ENCODE measurements around the gene TTN. TPM values are rescaled to one million over a fixed set of nuclear protein-coding genes. Genes with fewer than 3 reads are reported as not detected.

Gene TTN
- total and polyA plus RNA-seq, 2 of the 4 experiments (the other 2 are of a cell fraction): 0.02 to 0.18 TPM

GRCh38 chr2:178704876-178705275 is 102.3 kb downstream of the TTN start:
- H3K4me1 ChIP-seq (ENCODE audit: control insufficient read depth, insufficient read depth, low read length): no peaks in the 10 kb centered on the region
- H3K79me1 ChIP-seq (ENCODE audit: low read depth in 1 of 2, low read length in 2 of 2): no peaks in the 10 kb centered on the region
- no peak overlapping the region for H3K9ac ChIP-seq (ENCODE audit: low read depth, low read length)
- no TSS peak for BruUV-seq (replicated peaks)
- in situ Hi-C loops (cut with MboI; ENCODE audit: low sequenced_read_pairs) (no loop called here), intact Hi-C loops (cut with micrococcal nuclease) (no loop called here), dilution Hi-C loops (cut with HindIII; ENCODE audit: low sequenced_read_pairs, unreplicated experiment) (no loop called here)
- H4K5ac ChIP-seq (ENCODE audit: low read depth, low read length): no peak overlapping the region
- no peak overlapping the region for H2AK9ac ChIP-seq (replicated peaks; ENCODE audit: low read depth, low read length, poor library complexity)
- no peak for ATAC-seq (ENCODE audit: low read depth)
- no peak overlapping the region for H3K14ac ChIP-seq (replicated peaks; ENCODE audit: low read depth, low read length)
- no peak overlapping the region for H3K4ac ChIP-seq (ENCODE audit: low read depth, low read length)
- no peak overlapping the region for H2BK120ac ChIP-seq (ENCODE audit: low read depth, low read length)
- POLR2A ChIA-PET (ENCODE audit: unreplicated experiment): no interaction called here
- WGBS, 2 experiments (ENCODE audit: extremely low coverage in 2 of 2, insufficient read length in 1 of 2): 80% methylated on average over 1 of the region's 5 CpGs; no CpG with 5 or more reads in 1 of the 2 experiments
- TF ChIP-seq FOS (IDR thresholded peaks at IDR 0.05; ENCODE audit: low read depth, low read length): no peak
- no peak for TF ChIP-seq BHLHE40 (IDR thresholded peaks at IDR 0.05; ENCODE audit: low read depth, low read length)
- TF ChIP-seq USF2 (IDR thresholded peaks at IDR 0.05; ENCODE audit: low read depth, low read length): no peak
- no peak for TF ChIP-seq NFE2L2 (IDR thresholded peaks at IDR 0.05; ENCODE audit: low read depth, low read length)
- TF ChIP-seq RFX5 (IDR thresholded peaks at IDR 0.05; ENCODE audit: low read depth, low read length): no peak
- TF ChIP-seq ELK1 (IDR thresholded peaks at IDR 0.05; ENCODE audit: borderline replicate concordance, low read depth, low read length): no peak
- no peak for TF ChIP-seq SMC3 (IDR thresholded peaks at IDR 0.05; ENCODE audit: low read depth, low read length)
- no peak for TF ChIP-seq CEBPB (IDR thresholded peaks at IDR 0.05; ENCODE audit: low read depth, low read length)
- TF ChIP-seq MAFK (IDR thresholded peaks at IDR 0.05; ENCODE audit: low read depth, low read length): no peak
- no peak for TF ChIP-seq RCOR1 (IDR thresholded peaks at IDR 0.05; ENCODE audit: insufficient replicate concordance, low read length)
- no peak for TF ChIP-seq MXI1 (IDR thresholded peaks at IDR 0.05; ENCODE audit: borderline replicate concordance, low read depth, low read length)
- no peak for TF ChIP-seq RAD21 (IDR thresholded peaks at IDR 0.05; ENCODE audit: low read length)
- no peak for TF ChIP-seq MAZ (IDR thresholded peaks at IDR 0.05; ENCODE audit: borderline replicate concordance, low read depth, low read length)
- TF ChIP-seq CTCF (conservative IDR thresholded peaks at IDR 0.05; ENCODE audit: low read depth, low read length): no peak
- TF ChIP-seq CHD1 (IDR thresholded peaks at IDR 0.05; ENCODE audit: low read depth, low read length): no peak
- TF ChIP-seq POLR2A (IDR thresholded peaks at IDR 0.05; ENCODE audit: low read depth, low read length): no peak
- CTCF ChIA-PET: no interaction called here
- no peak for DNase-seq
- H3K18ac ChIP-seq (ENCODE audit: low read depth, low read length): no peak overlapping the region
- no peaks in the 10 kb centered on the region for H3K9me3 ChIP-seq (ENCODE audit: control insufficient read depth, insufficient read depth, low read length)
- no peak overlapping the region for H2BK20ac ChIP-seq (ENCODE audit: low read depth, low read length)
- H3K4me3 ChIP-seq (ENCODE audit: insufficient read depth, low read depth, low read length): no peak overlapping the region
- no peak overlapping the region for H2AK5ac ChIP-seq (ENCODE audit: low read depth, low read length)
- H3K27me3 ChIP-seq (ENCODE audit: control insufficient read depth, insufficient read depth, low read length): no peaks in the 10 kb centered on the region; the same call in 1 of the 2 replicates
- H4K91ac ChIP-seq (ENCODE audit: insufficient read depth, low read depth, low read length): no peak overlapping the region
- H3K56ac ChIP-seq (ENCODE audit: extremely low read depth, insufficient read depth, low read length): no peak overlapping the region
- no peak overlapping the region for H3K4me2 ChIP-seq (ENCODE audit: low read depth, low read length)
- no peak overlapping the region for H2AFZ ChIP-seq (replicated peaks; ENCODE audit: low read length, poor library complexity)
- no peaks in the 10 kb centered on the region for H4K20me1 ChIP-seq (ENCODE audit: insufficient read depth, low read length)
- no peak overlapping the region for H4K8ac ChIP-seq (ENCODE audit: low read depth in 2 of 2, low read length in 2 of 2)
- no peaks in the 10 kb centered on the region for H3K36me3 ChIP-seq (ENCODE audit: control insufficient read depth, insufficient read depth, low read length)
- H3K23ac ChIP-seq (ENCODE audit: low read depth, low read length): no peak overlapping the region
- H2BK5ac ChIP-seq (ENCODE audit: low read depth, low read length, poor library complexity, severe bottlenecking): no peak overlapping the region
- no peak overlapping the region for H3K27ac ChIP-seq (ENCODE audit: insufficient read depth, low read length)
- H2BK15ac ChIP-seq (ENCODE audit: low read depth, low read length): no peak overlapping the region
- no peaks in the 10 kb centered on the region for H3K9me1 ChIP-seq (ENCODE audit: insufficient read depth, low read length)

All from IMR-90 (cell line).